Glutamatergic neuron (in vitro differentiated cells): ENCODE measurements around the gene BCAP31. TPM values are rescaled to one million over a fixed set of nuclear protein-coding genes. Genes with fewer than 3 reads are reported as not detected.
"Not testable (repeated sequence)": the region's sequence is repeated elsewhere in the genome, so short reads cannot be mapped to it uniquely, and the experiment has no call there.

Experiments
- DNase-seq: peaks from one replicate; pipeline ENCODE4 v3.0.0; 2022
- H3K27ac Mint-ChIP-seq: one replicate; pipeline ENCODE4 v1.8.0; 2020; ENCODE audit warnings: mild to moderate bottlenecking, mixed read lengths, inconsistent platforms; ENCODE audit not compliant: unreplicated experiment
- H3K27me3 Mint-ChIP-seq: one replicate; pipeline ENCODE4 v1.8.0; 2020; ENCODE audit warnings: mild to moderate bottlenecking, moderate library complexity, mixed read lengths, inconsistent platforms; ENCODE audit not compliant: unreplicated experiment
- H3K36me3 Mint-ChIP-seq: one replicate; pipeline ENCODE4 v1.8.0; 2020; ENCODE audit warnings: mild to moderate bottlenecking, mixed read lengths, inconsistent platforms; ENCODE audit not compliant: unreplicated experiment
- H3K4me1 Mint-ChIP-seq: one replicate; pipeline ENCODE4 v1.8.0; 2020; ENCODE audit warnings: mild to moderate bottlenecking, low read depth, mixed read lengths, inconsistent platforms; ENCODE audit not compliant: unreplicated experiment
- H3K4me3 Mint-ChIP-seq: one replicate; pipeline ENCODE4 v1.8.0; 2020; ENCODE audit warnings: mild to moderate bottlenecking, mixed read lengths, inconsistent platforms; ENCODE audit not compliant: unreplicated experiment
- H3K9me3 Mint-ChIP-seq: one replicate; pipeline ENCODE4 v1.8.0; 2020; ENCODE audit warnings: mild to moderate bottlenecking, moderate library complexity, mixed read lengths, inconsistent platforms; ENCODE audit not compliant: unreplicated experiment
- CTCF ChIP-seq: fragments of 200-600 bp; sonication (generic); IDR thresholded peaks from one replicate; pipeline ENCODE4 v1.5.0; 2021; ENCODE audit not compliant: partially characterized antibody, unreplicated experiment
- total RNA-seq: library from RNA; stranded (reverse); fragmentation: NEBNext Ultra II Directional; extraction: Animal tissue kit (Norgen Biotek cat#: 25700); gene quantifications from one replicate; pipeline ENCODE4 v1.2.1, GENCODE V29; 2021; ENCODE audit not compliant: unreplicated experiment

Gene BCAP31
- total RNA-seq, 1 donor from 2014 or later: 155 TPM

- Mint-ChIP-seq H3K27ac (no peak overlapping the region), H3K4me3 (no peak overlapping the region), H3K36me3 (no peaks in the 10 kb centered on the region), H3K27me3 (peaks cover 3% of the 10 kb centered on the region), H3K9me3 (no peaks in the 10 kb centered on the region), H3K4me1 (peaks cover 3% of the 10 kb centered on the region)
- DNase-seq: no peak
- no peak for TF ChIP-seq CTCF
Measured at GRCh38 chrX:153709726-153710674, 14.2 kb downstream of the BCAP31 start.

- TF ChIP-seq CTCF: peak; percentile 54
- Mint-ChIP-seq H3K4me1 (peaks cover 4% of the 10 kb centered on the region), H3K36me3 (no peaks in the 10 kb centered on the region)
Measured at GRCh38 chrX:153708415-153708814, 15.8 kb downstream of the BCAP31 start.

GRCh38 chrX:153707406-153707805 lies 16.8 kb downstream of the BCAP31 start:
- H3K27ac Mint-ChIP-seq: no peak overlapping the region
- H3K36me3 Mint-ChIP-seq: no peaks in the 10 kb centered on the region
- no peaks in the 10 kb centered on the region for H3K9me3 Mint-ChIP-seq
- DNase-seq: no peak
- TF ChIP-seq CTCF: no peak
- peaks cover 4% of the 10 kb centered on the region for H3K4me1 Mint-ChIP-seq
- H3K4me3 Mint-ChIP-seq: no peak overlapping the region
- peaks cover 3% of the 10 kb centered on the region for H3K27me3 Mint-ChIP-seq

More at GRCh38 chrX:153708415-153708814, 15.8 kb downstream of the BCAP31 start:
- Mint-ChIP-seq H3K9me3 (no peaks in the 10 kb centered on the region), H3K27me3 (peaks cover 3% of the 10 kb centered on the region), H3K4me3 (no peak overlapping the region), H3K27ac (no peak overlapping the region)
- DNase-seq: peak; percentile 78

- Mint-ChIP-seq H3K4me1 (peaks cover 4% of the 10 kb centered on the region), H3K36me3 (no peaks in the 10 kb centered on the region), H3K27me3 (peaks cover 3% of the 10 kb centered on the region), H3K27ac (no peak overlapping the region), H3K4me3 (no peak overlapping the region), H3K9me3 (no peaks in the 10 kb centered on the region)
- no peak for DNase-seq
- TF ChIP-seq CTCF: no peak
Measured at GRCh38 chrX:153706799-153707198, 17.4 kb downstream of the BCAP31 start.

GRCh38 chrX:153705403-153706060 lies 18.7 kb downstream of the BCAP31 start:
- not testable (repeated sequence) for H3K9me3 Mint-ChIP-seq, H3K4me3 Mint-ChIP-seq, H3K27ac Mint-ChIP-seq, H3K27me3 Mint-ChIP-seq, DNase-seq, H3K36me3 Mint-ChIP-seq, H3K4me1 Mint-ChIP-seq

GRCh38 chrX:153704631-153705402 lies 19.4 kb downstream of the BCAP31 start:
- not testable (repeated sequence) for H3K36me3 Mint-ChIP-seq, DNase-seq

More at GRCh38 chrX:153704631-153705402, 19.4 kb downstream of the BCAP31 start:
- H3K4me1 Mint-ChIP-seq, H3K27ac Mint-ChIP-seq, H3K27me3 Mint-ChIP-seq, H3K4me3 Mint-ChIP-seq, H3K9me3 Mint-ChIP-seq: not testable (repeated sequence)
